Measurements from ENCODE around the gene USP44.

The USP44 gene

GRCh38 chr12:95538006-95538405 is 13.3 kb downstream of the USP44 start:
- DNase-seq (ENCODE audit: low spot score in 2 of 2) (no peak), ATAC-seq (no peak)
- no peak overlapping the region for H3K4me3 Mint-ChIP-seq
- no peaks in the 10 kb centered on the region for H3K36me3 Mint-ChIP-seq
- H3K9me3 Mint-ChIP-seq: no peaks in the 10 kb centered on the region
- H3K4me1 Mint-ChIP-seq: no peaks in the 10 kb centered on the region
- H3K27ac Mint-ChIP-seq: no peak overlapping the region

DNA sequence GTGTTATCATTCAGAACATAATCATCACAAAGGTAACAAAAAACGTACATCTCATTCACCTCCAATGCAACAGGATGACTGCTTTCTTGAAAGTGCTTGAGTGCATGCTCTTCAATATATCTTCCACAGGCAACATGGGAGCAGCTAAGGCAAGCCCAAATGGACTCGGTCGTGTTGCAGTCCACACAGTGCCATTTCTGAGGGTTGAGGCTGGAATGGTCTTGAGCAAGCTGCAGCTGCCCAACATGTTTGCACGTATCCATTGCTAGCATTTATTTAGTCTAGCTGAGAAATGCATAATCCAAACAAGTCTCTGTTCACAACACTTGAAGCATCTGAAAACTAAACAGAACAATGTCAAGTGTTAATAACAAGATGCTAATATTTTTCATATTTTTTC is 17.3 kb downstream of the USP44 start:
- Mint-ChIP-seq H3K4me1 (no peaks in the 10 kb centered on the region), H3K4me3 (no peak overlapping the region), H3K9me3 (no peaks in the 10 kb centered on the region), H3K36me3 (no peaks in the 10 kb centered on the region), H3K27ac (no peak overlapping the region)
- no peak for ATAC-seq
- DNase-seq (ENCODE audit: low spot score in 2 of 2): peak in 1 of 2 donors; percentile 29

DNA sequence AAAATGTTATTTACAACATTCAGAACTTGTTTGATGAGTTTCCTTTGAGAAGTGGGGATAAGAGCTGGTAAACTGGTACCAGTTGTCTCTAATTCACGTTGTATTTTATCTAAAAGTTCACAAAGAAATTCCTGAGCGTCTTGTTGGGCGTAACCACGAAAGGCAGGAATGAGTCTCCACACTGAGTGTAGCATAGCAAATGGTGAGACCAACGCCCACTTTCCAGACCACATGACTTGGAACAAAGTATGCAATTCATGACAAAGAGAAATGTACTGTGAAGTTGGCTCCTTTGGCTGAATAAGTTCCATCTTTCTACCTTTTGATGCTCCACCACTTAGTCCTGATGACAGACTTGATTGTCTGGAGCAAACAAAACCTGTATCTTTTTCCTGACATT is 18.4 kb downstream of the USP44 start:
- ATAC-seq: no peak
- no peak for DNase-seq (ENCODE audit: low spot score in 2 of 2)
- Mint-ChIP-seq H3K27ac (no peak overlapping the region), H3K36me3 (no peaks in the 10 kb centered on the region), H3K4me3 (no peak overlapping the region), H3K9me3 (no peaks in the 10 kb centered on the region), H3K4me1 (no peaks in the 10 kb centered on the region)

GRCh38 chr12:95529693-95530225 is 21.5 kb downstream of the USP44 start:
- no peak overlapping the region for H3K27ac Mint-ChIP-seq
- H3K36me3 Mint-ChIP-seq: no peaks in the 10 kb centered on the region
- no peaks in the 10 kb centered on the region for H3K9me3 Mint-ChIP-seq
- H3K4me1 Mint-ChIP-seq: no peaks in the 10 kb centered on the region
- H3K4me3 Mint-ChIP-seq: no peak overlapping the region
- ATAC-seq (no peak), DNase-seq (ENCODE audit: low spot score in 2 of 2) (no peak)

DNA sequence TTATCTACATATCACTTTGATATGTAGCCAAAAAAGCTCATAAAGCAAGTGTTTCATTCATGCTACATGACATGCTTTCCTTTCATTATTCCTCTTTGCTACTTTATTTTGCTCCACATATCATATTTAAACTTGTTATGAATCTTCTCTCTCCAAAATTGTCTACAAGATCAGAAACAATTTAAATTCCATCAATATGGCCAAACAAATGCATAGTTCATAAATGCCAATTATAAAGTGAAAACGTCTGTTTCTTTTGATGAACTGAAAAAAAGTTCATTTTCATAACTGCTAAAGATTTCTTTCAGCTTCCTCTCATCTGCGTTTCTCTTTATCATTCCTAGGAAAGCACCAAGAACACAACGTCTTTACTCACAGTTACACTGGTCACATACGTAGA is 22.8 kb downstream of the USP44 start:
- DNase-seq (ENCODE audit: low spot score in 2 of 2) (no peak), ATAC-seq (no peak)
- Mint-ChIP-seq H3K4me3 (no peak overlapping the region), H3K4me1 (no peaks in the 10 kb centered on the region), H3K9me3 (no peaks in the 10 kb centered on the region), H3K36me3 (no peaks in the 10 kb centered on the region), H3K27ac (no peak overlapping the region)

- peaks cover 4% of the 10 kb centered on the region for H3K36me3 Mint-ChIP-seq
- ATAC-seq (no peak), DNase-seq (ENCODE audit: low spot score in 2 of 2) (no peak)
- no peaks in the 10 kb centered on the region for H3K9me3 Mint-ChIP-seq
- no peak overlapping the region for H3K4me3 Mint-ChIP-seq
- H3K27ac Mint-ChIP-seq: no peak overlapping the region
- H3K4me1 Mint-ChIP-seq: no peaks in the 10 kb centered on the region
Observed at GRCh38 chr12:95522692-95523091, 28.6 kb downstream of the USP44 start.

- H3K4me1 Mint-ChIP-seq: no peaks in the 10 kb centered on the region
- peaks cover 19% of the 10 kb centered on the region for H3K36me3 Mint-ChIP-seq
- H3K4me3 Mint-ChIP-seq: no peak overlapping the region
- H3K27ac Mint-ChIP-seq: no peak overlapping the region
- no peaks in the 10 kb centered on the region for H3K9me3 Mint-ChIP-seq
- ATAC-seq (no peak), DNase-seq (ENCODE audit: low spot score in 2 of 2) (peak in 1 of 2 donors; percentile 20)
Observed at GRCh38 chr12:95520816-95521215, 30.5 kb downstream of the USP44 start.

GRCh38 chr12:95518944-95519343 is 32.3 kb downstream of the USP44 start:
- Mint-ChIP-seq H3K9me3 (no peaks in the 10 kb centered on the region), H3K27ac (no peak overlapping the region), H3K36me3 (peaks cover 37% of the 10 kb centered on the region), H3K4me3 (no peak overlapping the region), H3K4me1 (no peaks in the 10 kb centered on the region)
- ATAC-seq: no peak
- no peak for DNase-seq (ENCODE audit: low spot score in 2 of 2)

DNA sequence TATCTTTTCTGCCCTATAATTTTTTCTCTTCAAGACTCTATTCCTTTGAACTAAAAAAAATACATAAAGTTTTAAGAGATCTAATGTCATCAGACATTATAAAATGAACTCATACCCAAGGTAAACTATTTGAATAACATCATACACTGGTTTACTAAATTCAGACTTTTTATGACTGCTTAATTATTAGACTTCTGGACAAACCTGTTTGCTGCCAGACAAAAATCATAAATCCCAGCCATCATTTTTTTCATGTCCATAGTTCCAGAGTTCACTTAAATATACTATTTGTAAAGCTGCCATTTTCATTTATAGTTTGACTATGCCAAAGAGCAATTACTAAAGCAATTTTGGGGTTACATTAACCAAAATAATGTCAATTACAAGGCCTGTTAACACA is 34.0 kb downstream of the USP44 start:
- Mint-ChIP-seq H3K4me3 (no peak overlapping the region), H3K9me3 (no peaks in the 10 kb centered on the region), H3K36me3 (peaks cover 54% of the 10 kb centered on the region), H3K4me1 (no peaks in the 10 kb centered on the region), H3K27ac (no peak overlapping the region)
- no peak for ATAC-seq
- no peak for DNase-seq (ENCODE audit: low spot score in 2 of 2)

DNA sequence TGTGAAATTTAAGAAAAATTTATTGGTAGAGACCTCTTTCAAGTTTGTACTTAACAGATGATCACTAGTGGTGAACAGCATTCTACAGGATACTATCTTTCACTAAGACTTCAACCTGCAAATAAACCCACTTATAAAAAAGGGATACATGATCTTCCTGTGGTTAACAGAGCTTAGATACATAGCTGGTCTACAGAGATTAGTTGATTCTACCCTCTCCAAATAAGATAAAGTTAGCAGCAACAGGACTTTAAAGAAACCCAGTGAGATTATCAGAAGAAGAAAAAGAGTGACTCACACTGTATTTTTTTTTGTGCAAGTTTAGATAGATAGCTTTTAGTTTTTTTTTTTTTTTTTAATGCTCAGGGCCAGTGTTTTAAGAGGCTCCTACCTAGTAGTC is 34.5 kb downstream of the USP44 start:
- H3K4me3 Mint-ChIP-seq: no peak overlapping the region
- H3K4me1 Mint-ChIP-seq: no peaks in the 10 kb centered on the region
- H3K9me3 Mint-ChIP-seq: no peaks in the 10 kb centered on the region
- H3K36me3 Mint-ChIP-seq: peaks cover 59% of the 10 kb centered on the region
- no peak overlapping the region for H3K27ac Mint-ChIP-seq
- ATAC-seq (no peak), DNase-seq (ENCODE audit: low spot score in 2 of 2) (no peak)

- Mint-ChIP-seq H3K27ac (peak overlapping the region; percentile 32), H3K36me3 (peaks cover 75% of the 10 kb centered on the region), H3K4me1 (no peaks in the 10 kb centered on the region), H3K9me3 (no peaks in the 10 kb centered on the region), H3K4me3 (no peak overlapping the region)
- ATAC-seq: no peak
- no peak for DNase-seq (ENCODE audit: low spot score in 2 of 2)
Observed at GRCh38 chr12:95515197-95515596, 36.1 kb downstream of the USP44 start.

DNA sequence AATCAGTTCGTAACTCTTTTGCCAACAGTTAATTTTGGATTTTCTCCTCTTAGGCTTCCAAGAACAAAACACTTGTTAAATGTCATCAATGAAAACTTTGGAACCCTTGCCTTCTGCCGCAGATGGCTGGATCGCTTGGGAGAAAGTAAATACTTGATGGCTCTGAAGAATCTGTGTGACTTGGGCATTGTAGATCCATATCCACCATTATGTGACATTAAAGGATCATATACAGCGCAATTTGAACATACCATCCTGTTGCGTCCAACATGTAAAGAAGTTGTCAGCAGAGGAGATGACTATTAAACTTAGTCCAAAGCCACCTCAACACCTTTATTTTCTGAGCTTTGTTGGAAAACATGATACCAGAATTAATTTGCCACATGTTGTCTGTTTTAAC is 37.7 kb downstream of the USP44 start:
- Mint-ChIP-seq H3K36me3 (peaks cover 86% of the 10 kb centered on the region), H3K4me3 (no peak overlapping the region), H3K27ac (no peak overlapping the region)

GRCh38 chr12:95511977-95512376 is 39.3 kb downstream of the USP44 start:
- DNase-seq (ENCODE audit: low spot score in 2 of 2) (no peak), ATAC-seq (no peak)
- Mint-ChIP-seq H3K4me1 (no peaks in the 10 kb centered on the region), H3K4me3 (no peak overlapping the region), H3K27ac (peak overlapping the region; percentile 48), H3K36me3 (peaks cover 100% of the 10 kb centered on the region), H3K9me3 (no peaks in the 10 kb centered on the region)

More for the DNA sequence above, 37.7 kb downstream of the USP44 start:
- ATAC-seq: no peak
- Mint-ChIP-seq H3K9me3 (no peaks in the 10 kb centered on the region), H3K4me1 (no peaks in the 10 kb centered on the region)
- DNase-seq (ENCODE audit: low spot score in 2 of 2): no peak

DNA sequence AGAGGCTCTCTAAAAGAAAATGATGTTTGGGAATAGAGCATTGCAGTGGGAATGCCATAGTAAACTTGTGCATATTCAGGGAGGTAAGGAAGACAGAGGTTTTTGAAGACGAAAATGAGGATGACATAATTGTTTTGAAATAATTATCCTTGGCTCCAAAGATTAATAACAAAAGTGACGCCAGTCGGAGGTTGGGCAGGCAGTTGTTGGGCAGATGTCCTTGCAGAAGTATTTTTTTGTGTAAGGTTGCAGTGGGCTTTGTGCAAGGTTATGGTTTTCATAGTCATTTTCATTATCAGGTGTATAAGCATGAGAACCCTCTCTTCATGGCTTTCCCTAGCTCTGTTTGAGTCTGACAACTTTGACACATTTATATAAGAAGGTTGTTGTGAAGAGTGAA is 42.0 kb downstream of the USP44 start:
- peaks cover 100% of the 10 kb centered on the region for H3K36me3 Mint-ChIP-seq
- no peak overlapping the region for H3K4me3 Mint-ChIP-seq
- H3K4me1 Mint-ChIP-seq: no peaks in the 10 kb centered on the region
- ATAC-seq (no peak), DNase-seq (ENCODE audit: low spot score in 2 of 2) (no peak)
- no peak overlapping the region for H3K27ac Mint-ChIP-seq
- no peaks in the 10 kb centered on the region for H3K9me3 Mint-ChIP-seq

DNA sequence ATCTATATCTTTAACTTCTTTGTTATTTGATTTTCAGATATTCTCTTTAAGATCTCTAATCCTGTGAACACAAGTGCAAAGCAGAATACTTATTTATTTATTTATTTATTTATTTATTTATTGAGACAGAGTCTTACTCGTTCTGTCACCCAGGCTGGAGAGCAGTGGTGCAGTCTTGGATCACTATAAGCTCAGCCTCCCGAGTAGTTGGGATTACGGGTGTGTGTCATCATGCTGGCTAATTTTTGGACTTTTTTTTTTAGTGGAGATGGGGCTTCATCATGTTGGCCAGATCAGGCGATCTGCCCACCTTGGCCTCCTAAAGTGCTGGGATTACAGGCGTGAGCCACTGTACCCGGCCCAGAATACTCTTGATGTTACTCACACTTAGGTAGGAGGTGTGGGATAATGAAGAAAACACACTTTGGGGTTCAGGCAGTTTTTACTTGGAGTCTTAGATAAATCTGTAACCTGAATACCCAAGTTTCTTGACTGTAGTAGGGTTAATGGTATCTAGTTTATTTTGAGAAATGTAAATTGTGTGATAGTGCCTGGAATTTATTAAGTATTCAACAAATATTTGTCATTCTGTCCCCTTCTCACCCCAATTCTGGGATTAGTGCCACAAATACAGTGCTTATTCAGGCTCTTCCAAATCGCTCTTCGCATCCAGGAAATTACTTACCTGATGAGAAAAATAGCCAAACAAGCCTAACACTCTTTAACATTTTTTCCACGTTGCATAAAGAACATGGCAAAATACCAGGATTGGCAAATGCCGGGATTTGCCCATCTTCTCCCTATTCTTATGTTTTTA is 44.4 kb downstream of the USP44 start:
- ATAC-seq (no peak), DNase-seq (ENCODE audit: low spot score in 2 of 2) (no peak)
- no peaks in the 10 kb centered on the region for H3K4me1 Mint-ChIP-seq
- H3K36me3 Mint-ChIP-seq: peaks cover 100% of the 10 kb centered on the region
- H3K4me3 Mint-ChIP-seq: no peak overlapping the region
- no peaks in the 10 kb centered on the region for H3K9me3 Mint-ChIP-seq
- H3K27ac Mint-ChIP-seq: no peak overlapping the region

DNA sequence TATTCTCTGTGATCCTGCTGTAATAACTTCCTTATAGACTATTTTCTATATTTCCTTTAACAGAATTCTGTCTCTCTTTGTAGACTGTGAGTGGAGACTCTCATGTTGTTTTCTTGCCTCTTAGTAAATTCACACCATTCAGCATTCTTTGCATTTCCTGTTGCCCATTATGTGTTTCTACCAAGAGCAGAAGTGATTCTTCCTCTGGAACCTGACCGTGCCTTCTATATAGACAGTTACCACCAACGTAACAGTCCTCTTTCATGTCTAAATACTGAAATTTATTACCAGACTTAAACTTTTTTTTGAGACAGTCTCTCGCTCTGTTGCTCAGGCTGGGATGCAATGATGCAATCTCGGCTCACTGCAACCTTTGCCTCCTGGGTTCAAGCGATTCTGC is 46.2 kb downstream of the USP44 start:
- H3K9me3 Mint-ChIP-seq: no peaks in the 10 kb centered on the region
- DNase-seq (ENCODE audit: low spot score in 2 of 2): no peak
- ATAC-seq: no peak
- peaks cover 97% of the 10 kb centered on the region for H3K36me3 Mint-ChIP-seq
- H3K27ac Mint-ChIP-seq: peak overlapping the region; percentile 21
- H3K4me3 Mint-ChIP-seq: no peak overlapping the region
- H3K4me1 Mint-ChIP-seq: no peaks in the 10 kb centered on the region

Measured in stimulated activated effector memory CD8-positive, alpha-beta T cell treated with anti-CD3 and anti-CD28 coated beads, Interleukin-12 subunit alpha, Interleukin-12 subunit beta, amount 100 ng/mL, for 72 hours (primary cell).